22Rv1 (cell line): ENCODE data around the gene UNC5B.

Source experiments
- H3K27ac ChIP-seq: fragments of 450-650 bp; 2 replicates; pipeline ENCODE4 v1.5.1; 2017
- ZFX ChIP-seq: fragments of 450-650 bp; IDR thresholded peaks from 2 replicates; pipeline ENCODE4 v1.6.1; 2017; ENCODE audit warnings: antibody characterized with exemption, borderline replicate concordance
- TF ChIP-seq, protein P1 (sequence below): fragments of 450-650 bp; IDR thresholded peaks from 2 replicates; pipeline ENCODE4 v1.5.1; 2017; ENCODE audit warnings: mild to moderate bottlenecking

The UNC5B gene

DNA sequence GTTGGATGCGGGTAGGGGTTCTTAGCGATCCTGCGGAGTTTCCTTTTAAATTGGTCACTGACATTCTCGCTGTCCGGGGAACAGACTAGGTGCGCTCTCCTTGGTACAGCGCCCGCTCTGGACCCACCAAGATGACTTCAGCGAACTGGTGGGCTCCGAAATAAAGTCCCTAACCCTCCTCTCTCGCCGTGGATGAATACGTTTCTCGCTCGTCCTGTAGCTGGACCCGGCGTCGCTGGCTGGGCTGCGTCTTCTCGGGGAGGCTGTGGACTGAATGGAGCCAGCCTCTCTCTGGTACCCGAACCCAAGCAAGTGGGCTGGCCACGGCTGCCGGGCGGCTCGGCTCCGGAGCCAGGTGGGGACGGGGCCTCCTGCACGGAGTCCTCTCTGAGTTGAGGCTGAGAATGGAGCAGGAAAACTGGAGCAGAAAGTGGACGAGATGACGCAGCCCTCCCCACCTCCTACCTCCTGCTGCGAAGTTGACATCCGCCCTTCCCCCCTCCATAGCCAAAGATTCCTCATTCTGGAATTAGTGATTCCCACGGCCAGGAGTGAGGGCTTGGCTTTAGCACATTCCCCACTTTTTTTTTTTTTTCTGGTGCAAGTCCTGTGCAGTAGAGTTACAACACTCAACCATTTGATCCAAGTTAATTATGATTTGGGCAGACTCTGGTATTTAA is 1.5 kb downstream of the UNC5B start:
- no peak for TF ChIP-seq ZFX
- TF ChIP-seq, protein P1, sequence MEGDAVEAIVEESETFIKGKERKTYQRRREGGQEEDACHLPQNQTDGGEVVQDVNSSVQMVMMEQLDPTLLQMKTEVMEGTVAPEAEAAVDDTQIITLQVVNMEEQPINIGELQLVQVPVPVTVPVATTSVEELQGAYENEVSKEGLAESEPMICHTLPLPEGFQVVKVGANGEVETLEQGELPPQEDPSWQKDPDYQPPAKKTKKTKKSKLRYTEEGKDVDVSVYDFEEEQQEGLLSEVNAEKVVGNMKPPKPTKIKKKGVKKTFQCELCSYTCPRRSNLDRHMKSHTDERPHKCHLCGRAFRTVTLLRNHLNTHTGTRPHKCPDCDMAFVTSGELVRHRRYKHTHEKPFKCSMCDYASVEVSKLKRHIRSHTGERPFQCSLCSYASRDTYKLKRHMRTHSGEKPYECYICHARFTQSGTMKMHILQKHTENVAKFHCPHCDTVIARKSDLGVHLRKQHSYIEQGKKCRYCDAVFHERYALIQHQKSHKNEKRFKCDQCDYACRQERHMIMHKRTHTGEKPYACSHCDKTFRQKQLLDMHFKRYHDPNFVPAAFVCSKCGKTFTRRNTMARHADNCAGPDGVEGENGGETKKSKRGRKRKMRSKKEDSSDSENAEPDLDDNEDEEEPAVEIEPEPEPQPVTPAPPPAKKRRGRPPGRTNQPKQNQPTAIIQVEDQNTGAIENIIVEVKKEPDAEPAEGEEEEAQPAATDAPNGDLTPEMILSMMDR: no peak
- no peak overlapping the region for H3K27ac ChIP-seq

DNA sequence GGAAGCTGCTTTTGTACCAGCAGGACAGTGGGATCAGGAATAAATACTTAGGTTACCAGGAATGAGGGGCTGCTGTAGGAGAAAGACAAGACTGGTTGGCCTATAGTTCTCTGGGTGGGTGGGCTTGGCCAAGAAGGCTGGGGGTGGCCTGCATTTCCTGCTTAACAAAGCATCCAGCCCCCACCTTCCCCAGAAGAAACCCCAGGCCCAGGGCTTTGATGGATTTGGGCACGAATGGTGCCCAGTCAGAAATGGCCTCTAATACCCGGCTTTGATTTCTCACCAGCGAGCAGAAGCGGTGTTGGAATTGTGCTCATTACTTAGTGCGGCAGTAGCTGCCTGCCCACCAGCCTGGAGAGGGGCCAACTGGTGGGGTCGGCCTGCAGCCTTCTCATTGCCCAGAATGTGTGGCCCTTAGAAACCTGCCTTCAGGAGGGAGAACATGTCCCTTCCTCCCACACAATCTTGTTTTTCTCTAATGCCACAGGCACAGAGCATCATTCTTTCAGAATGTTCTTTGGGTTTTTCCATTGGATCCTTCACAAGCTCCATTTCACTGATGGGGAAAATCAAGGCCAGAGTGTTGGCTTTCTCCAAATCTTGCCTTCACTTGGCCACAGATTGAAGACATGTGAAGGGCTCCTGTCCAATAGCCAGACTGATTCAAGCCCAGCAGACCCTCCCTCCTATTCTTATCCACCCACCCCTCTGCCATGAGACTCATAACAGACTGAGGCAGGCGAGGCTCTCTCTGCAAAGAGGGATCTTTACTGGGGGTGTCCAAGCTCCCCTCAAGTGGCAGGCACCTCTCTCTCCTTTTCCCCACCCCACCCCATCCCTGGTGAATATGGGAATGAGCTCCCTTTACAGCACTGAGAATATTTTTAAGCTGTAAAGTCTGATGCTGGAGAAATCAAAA is 2.5 kb downstream of the UNC5B start:
- TF ChIP-seq, protein P1: no peak
- TF ChIP-seq ZFX: no peak
- H3K27ac ChIP-seq: no peak overlapping the region

DNA sequence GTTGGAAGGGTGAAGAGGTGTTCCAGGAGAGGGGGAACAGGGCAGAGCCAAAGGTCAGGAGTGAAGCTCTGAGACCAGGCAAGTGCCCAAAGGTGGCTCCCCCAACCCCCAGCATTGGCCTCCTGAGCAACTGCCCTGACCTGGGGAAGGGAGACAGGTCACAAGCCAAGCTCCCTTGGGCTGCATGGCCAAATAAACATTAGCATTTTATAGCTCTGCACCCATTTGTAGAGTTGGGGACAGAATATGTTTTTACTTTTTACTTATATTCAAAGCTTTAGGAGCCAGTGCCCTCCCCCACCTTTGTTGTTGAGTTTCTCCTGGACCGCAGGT is 4.0 kb downstream of the UNC5B start:
- no peak for TF ChIP-seq ZFX
- TF ChIP-seq, protein P1: no peak
- no peak overlapping the region for H3K27ac ChIP-seq

DNA sequence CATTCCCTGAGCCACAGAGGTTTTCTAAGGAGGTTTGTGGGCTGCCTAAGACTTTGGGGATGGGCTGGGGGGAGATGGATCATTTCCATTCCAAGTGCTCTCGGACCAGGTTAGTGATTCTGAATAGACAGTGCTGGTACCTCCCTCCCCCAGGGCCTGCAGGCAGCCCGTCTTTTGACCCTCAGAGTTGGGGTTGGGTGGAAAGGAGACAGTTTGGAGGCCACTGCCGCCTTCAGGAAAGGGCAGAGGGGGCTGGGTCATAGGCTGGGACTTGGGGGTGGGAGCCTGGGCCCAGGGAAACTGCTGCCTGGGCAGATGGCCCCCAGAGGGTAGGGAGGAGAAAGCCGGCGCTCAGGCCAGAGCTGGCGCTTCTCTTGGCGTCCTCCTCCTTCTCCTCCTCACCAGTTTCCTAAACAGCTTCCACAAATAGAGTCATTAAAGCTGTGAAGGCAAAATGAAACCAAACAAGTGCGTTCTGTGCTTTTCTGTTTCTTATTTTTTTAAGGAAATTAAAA is 4.4 kb downstream of the UNC5B start:
- TF ChIP-seq, protein P1: no peak
- no peak for TF ChIP-seq ZFX
- H3K27ac ChIP-seq: no peak overlapping the region

DNA sequence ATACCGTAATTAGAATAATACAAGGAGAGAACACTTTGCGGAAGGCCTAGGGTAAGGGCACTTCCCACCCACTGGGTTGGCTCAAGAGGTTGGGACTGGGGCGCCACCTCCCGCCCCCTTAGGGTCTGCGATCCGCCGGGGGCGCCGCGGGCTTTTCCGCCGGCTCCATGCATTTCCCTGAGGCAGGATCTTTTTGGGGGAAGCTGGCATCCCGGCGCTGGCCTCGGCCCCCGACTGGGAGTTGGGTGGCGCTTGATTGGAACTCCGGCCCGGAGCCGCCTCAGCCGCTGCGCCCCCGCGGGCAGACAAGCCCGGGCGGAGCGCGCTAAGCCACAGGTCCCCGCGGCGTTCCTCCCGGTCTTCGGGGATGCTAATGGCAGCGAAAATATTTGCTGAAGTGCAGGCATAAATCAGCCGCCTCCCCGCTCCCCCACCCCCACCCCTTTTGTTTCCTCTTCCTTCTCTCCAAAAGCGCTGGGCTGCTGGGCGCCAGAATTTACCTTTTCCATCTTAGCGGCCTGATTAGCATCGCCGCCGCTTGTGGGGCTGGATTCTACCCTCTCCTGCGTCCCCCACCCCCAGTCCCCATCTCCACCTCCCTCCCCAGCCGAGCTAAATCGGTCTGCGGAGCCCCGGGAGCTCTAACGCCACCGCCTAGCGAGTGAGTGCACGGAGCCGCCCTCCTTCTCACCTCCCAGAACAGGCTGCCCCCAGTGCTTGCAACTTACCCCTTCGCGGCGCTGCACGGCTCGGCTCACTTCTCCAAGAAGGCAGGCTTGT is 5.1 kb downstream of the UNC5B start:
- TF ChIP-seq ZFX: no peak
- TF ChIP-seq, protein P1: no peak
- no peak overlapping the region for H3K27ac ChIP-seq

DNA sequence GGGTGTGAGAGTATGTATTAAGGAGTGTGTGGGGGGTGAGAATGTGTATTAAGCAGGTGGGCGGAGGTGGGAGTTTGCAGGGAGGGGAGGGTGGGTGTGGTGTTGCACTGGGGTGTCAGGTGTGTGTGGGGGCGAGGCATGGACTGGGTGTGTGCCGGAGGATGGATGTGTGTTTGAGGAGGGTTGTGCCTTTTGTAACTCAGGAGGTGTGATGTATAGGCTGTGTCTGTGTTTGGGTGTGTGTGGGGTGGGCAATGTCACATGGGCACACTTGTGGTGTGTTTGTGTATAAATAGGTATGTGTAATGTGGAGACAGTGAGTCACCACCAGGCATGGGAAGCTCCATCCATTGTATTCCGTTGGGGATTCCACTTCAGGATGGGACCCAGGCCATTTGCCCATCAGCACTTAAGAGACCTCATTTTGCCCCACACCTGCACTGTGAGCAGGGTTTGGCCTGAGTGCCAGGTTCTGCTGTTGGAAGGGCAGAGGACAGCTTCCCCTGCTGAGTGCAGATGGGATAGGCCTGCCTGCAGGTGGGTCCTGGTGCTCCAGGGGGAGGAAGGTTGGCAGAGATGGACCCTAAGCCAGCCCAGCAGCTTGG is 5.8 kb downstream of the UNC5B start:
- H3K27ac ChIP-seq: no peak overlapping the region
- TF ChIP-seq ZFX: no peak
- TF ChIP-seq, protein P1: no peak
